ENCODE measurements around the gene APBA2. TPM values are rescaled to one million over a fixed set of nuclear protein-coding genes. Genes with fewer than 3 reads are reported as not detected.
A peak's percentile ranks its signal among the peaks of the same experiment; 100 is the strongest.

Gene APBA2
- total and polyA plus RNA-seq, 10 donors: 5.8 to 33.8 (median 18.3) TPM

DNA sequence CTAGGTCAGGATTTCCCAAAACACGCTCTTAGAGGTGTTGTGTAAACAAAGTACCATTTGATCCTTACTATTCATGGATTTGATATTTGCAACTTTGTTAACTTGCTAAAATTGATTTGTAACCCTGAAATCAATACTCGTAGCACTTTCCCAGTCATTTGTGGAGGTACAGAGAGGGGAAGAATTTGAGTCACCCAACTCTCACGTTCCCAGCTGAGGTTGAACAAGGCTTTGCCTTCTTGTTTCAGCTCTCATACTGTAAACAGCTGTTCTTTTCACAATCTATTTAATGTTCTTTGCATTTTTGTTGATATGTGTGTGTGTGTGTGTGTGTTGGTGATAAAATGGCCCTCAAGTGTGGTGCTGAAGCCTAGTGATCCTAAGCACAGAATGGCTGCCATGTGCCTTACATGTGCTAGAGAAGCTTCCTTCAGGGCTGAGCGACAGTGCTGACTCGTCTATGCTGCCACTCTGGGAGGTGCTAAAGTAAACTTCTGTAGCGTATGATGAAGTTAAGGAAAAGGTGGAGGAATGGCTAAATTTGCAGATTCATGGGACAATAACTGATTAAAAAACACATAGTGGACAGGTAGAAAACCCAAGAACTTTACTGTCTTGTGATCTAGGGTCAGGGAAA lies 173.2 kb downstream of the APBA2 start:
- H3K36me3 ChIP-seq: peaks cover 0 to 6% (median 0%) of the 10 kb centered on the region in 6 donors
- peak; percentile 20 for DNase-seq
- no peak overlapping the region for H3K4me3 ChIP-seq
- 83 to 90% (median 87%) methylated on average over 6 of the region's 6 CpGs for WGBS, 5 donors
- intact Hi-C loops (cut with DNase I; ENCODE audit: low total_unique reads): no loop called here
- no peaks in the 10 kb centered on the region for H3K4me1 ChIP-seq
- H3K9me3 ChIP-seq: no peaks in the 10 kb centered on the region
- H3K27ac ChIP-seq: no peak overlapping the region
- no peaks in the 10 kb centered on the region for H3K27me3 ChIP-seq (replicated peaks in 1 of 7)
- TF ChIP-seq POLR2A (IDR thresholded peaks at IDR 0.05) (no peak), CTCF (IDR thresholded peaks at IDR 0.05 in 8 of 11, conservative IDR thresholded peaks at IDR 0.05 in 3 of 11) (no peak), POLR2AphosphoS5 (IDR thresholded peaks at IDR 0.05) (no peak)

- Histone ChIP-seq H3K4me1 (no peaks in the 10 kb centered on the region), H3K9me3 (no peaks in the 10 kb centered on the region), H3K4me3 (no peak overlapping the region), H3K27ac (no peak overlapping the region), H3K36me3 (no peaks in the 10 kb centered on the region), H3K27me3 (replicated peaks in 1 of 7) (no peaks in the 10 kb centered on the region)
- TF ChIP-seq POLR2AphosphoS5 (IDR thresholded peaks at IDR 0.05) (no peak), POLR2A (IDR thresholded peaks at IDR 0.05) (no peak), CTCF (IDR thresholded peaks at IDR 0.05 in 8 of 11, conservative IDR thresholded peaks at IDR 0.05 in 3 of 11) (no peak)
- 90 to 97% (median 92%) methylated on average over 16 of the region's 16 CpGs for WGBS, 5 donors
- intact Hi-C loops (cut with DNase I; ENCODE audit: low total_unique reads): no loop called here
- DNase-seq: no peak
Measured at GRCh38 chr15:29059871-29060640, 174.3 kb downstream of the APBA2 start.

- Histone ChIP-seq H3K9me3 (no peaks in the 10 kb centered on the region), H3K4me1 (peaks cover 0 to 4% (median 0%) of the 10 kb centered on the region in 6 donors), H3K27ac (no peak overlapping the region), H3K4me3 (no peak overlapping the region), H3K27me3 (replicated peaks in 1 of 7) (no peaks in the 10 kb centered on the region), H3K36me3 (no peaks in the 10 kb centered on the region)
- intact Hi-C loops (cut with DNase I; ENCODE audit: low total_unique reads): no loop called here
- 91 to 97% (median 93%) methylated on average over 6 of the region's 6 CpGs for WGBS, 5 donors
- DNase-seq: no peak
- TF ChIP-seq POLR2AphosphoS5 (IDR thresholded peaks at IDR 0.05) (no peak), CTCF (IDR thresholded peaks at IDR 0.05 in 8 of 11, conservative IDR thresholded peaks at IDR 0.05 in 3 of 11) (no peak), POLR2A (IDR thresholded peaks at IDR 0.05) (no peak)
Measured at GRCh38 chr15:29061746-29062145, 176.0 kb downstream of the APBA2 start.

DNA sequence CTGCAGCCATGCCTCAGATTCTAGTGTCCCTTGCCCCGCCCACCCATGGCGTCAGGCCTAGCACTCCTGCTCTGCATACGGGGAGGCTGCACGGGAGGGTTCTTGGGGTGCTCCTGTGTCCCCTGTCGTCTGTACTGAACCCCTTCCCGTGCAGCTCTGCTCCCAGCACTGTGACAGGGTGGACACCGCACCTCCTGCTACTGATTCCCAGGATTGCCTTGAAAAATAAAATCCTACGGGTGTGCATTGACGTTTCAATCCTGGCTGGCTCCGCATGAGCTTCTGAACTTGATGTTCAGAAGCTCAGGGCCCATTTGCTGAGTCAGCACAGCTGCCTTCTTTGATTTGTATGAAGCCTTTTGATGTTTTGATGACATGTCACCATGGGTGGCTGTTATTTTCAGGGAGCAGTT lies 176.4 kb downstream of the APBA2 start:
- TF ChIP-seq POLR2A (IDR thresholded peaks at IDR 0.05): no peak
- TF ChIP-seq CTCF (IDR thresholded peaks at IDR 0.05 in 8 of 11, conservative IDR thresholded peaks at IDR 0.05 in 3 of 11): no peak
- no peak for TF ChIP-seq POLR2AphosphoS5 (IDR thresholded peaks at IDR 0.05)
- intact Hi-C loops (cut with DNase I; ENCODE audit: low total_unique reads): no loop called here
- 82 to 95% (median 87%) methylated on average over 10 of the region's 10 CpGs for WGBS, 5 donors
- Histone ChIP-seq H3K27me3 (replicated peaks in 1 of 7) (no peaks in the 10 kb centered on the region), H3K27ac (no peak overlapping the region), H3K36me3 (no peaks in the 10 kb centered on the region), H3K4me3 (no peak overlapping the region), H3K4me1 (peaks cover 0 to 4% (median 0%) of the 10 kb centered on the region in 6 donors), H3K9me3 (no peaks in the 10 kb centered on the region)
- no peak for DNase-seq
